Prostate gland (tissue), 2 donors: ENCODE measurements around the gene AKAP17A. TPM values are rescaled to one million over a fixed set of nuclear protein-coding genes. Genes with fewer than 3 reads are reported as not detected.
"Not testable (repeated sequence)": the region's sequence is repeated elsewhere in the genome, so short reads cannot be mapped to it uniquely, and the experiment has no call there.

ENCODE experiments used
- DNase-seq: peaks from one replicate; pipeline ENCODE4 v3.0.0-alpha.2; 2019; ENCODE audit warnings: low spot score
- H3K27ac ChIP-seq, 2 donors: fragments of 200-600 bp; sonication (generic); 2 replicates each; pipeline ENCODE4 v1.5.1; 2017 to 2019
- H3K27me3 ChIP-seq: fragments of 200-600 bp; sonication (generic); replicated peaks from 2 replicates; pipeline ENCODE4 v1.5.1; 2019; ENCODE audit not compliant: insufficient read depth
- H3K36me3 ChIP-seq, 2 donors: fragments of 200-600 bp; sonication (generic); 1 replicate in 1 of 2; 2 replicates in 1 of 2; pipeline versions ENCODE4 v1.5.1 to v1.8.1; 2017 to 2019
- H3K4me1 ChIP-seq: fragments of 200-600 bp; sonication (generic); replicated peaks from 2 replicates; pipeline ENCODE4 v1.5.1; 2019
- H3K4me3 ChIP-seq, 2 donors: fragments of 200-600 bp; sonication (generic); 2 replicates each; pipeline ENCODE4 v1.5.1; 2017 to 2019
- H3K9me3 ChIP-seq: fragments of 200-600 bp; sonication (generic); 2 replicates; pipeline ENCODE4 v1.5.1; 2017
- POLR2A ChIP-seq: fragments of 450-650 bp; IDR thresholded peaks from one replicate; pipeline ENCODE4 v1.6.1; 2016; ENCODE audit warnings: antibody characterized with exemption, mild to moderate bottlenecking
- POLR2AphosphoS5 ChIP-seq: sonication (generic); formaldehyde crosslinking; IDR thresholded peaks from one replicate; pipeline ENCODE4 v1.6.1; 2017; ENCODE audit warnings: antibody characterized with exemption
- whole genome bisulfite sequencing: methylation state at CpG from one replicate; pipeline ENCODE4 v1.1.5; 2018; 5-methylcytosine and 5-hydroxymethylcytosine counted together
- intact Hi-C: fragments of 100-400 bp; cut with DNase I; formaldehyde crosslinking; loops from one replicate; pipeline ENCODE4 v1.14.2; 2022
- total RNA-seq, 2 donors: library from RNA; depleted of rRNA; stranded (reverse); fragments of >200 nt; gene quantifications; one replicate each; pipeline ENCODE4 v1.1.0, GENCODE V29; 2016
- TF ChIP-seq, protein P1 (sequence below), 4 experiments: fragments of 200-600 bp in 2 of 4; fragments of 450-650 bp in 2 of 4; sonication (generic) in 2 of 4; IDR thresholded peaks; 1 replicate in 3 of 4; 2 replicates in 1 of 4; pipeline ENCODE4 v1.5.1; 2016 to 2019; ENCODE audit warnings: antibody characterized with exemption in 4 of 4, mild to moderate bottlenecking in 2 of 4, moderate library complexity in 2 of 4

The AKAP17A gene
- total RNA-seq, 2 donors from 2014 or later = 45.5 to 97.7 TPM

DNA sequence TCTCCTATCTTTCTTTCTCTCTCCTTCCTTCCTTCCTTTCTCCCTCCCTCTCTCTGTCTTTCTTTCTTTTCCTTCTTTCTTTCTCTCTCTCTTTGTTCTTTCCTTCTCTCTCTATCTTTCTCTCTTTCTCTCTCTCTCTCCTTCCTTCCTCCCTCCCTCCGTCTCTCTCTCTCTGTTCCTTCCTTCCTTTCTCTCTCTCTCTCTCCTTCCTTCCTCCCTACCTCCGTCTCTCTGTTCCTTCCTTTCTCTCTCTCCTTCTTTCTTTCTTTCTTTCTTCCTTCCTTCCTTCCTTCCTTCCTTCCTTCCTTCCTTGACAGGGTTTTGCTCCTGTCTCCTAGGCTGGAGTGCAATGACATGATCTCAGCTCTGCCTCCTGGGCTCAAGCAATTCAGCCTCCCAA, 30.2 kb upstream of the AKAP17A start:
- H3K4me3 ChIP-seq = no peak overlapping the region
- TF ChIP-seq POLR2AphosphoS5 (no peak), POLR2A (no peak)
- TF ChIP-seq, protein P1, sequence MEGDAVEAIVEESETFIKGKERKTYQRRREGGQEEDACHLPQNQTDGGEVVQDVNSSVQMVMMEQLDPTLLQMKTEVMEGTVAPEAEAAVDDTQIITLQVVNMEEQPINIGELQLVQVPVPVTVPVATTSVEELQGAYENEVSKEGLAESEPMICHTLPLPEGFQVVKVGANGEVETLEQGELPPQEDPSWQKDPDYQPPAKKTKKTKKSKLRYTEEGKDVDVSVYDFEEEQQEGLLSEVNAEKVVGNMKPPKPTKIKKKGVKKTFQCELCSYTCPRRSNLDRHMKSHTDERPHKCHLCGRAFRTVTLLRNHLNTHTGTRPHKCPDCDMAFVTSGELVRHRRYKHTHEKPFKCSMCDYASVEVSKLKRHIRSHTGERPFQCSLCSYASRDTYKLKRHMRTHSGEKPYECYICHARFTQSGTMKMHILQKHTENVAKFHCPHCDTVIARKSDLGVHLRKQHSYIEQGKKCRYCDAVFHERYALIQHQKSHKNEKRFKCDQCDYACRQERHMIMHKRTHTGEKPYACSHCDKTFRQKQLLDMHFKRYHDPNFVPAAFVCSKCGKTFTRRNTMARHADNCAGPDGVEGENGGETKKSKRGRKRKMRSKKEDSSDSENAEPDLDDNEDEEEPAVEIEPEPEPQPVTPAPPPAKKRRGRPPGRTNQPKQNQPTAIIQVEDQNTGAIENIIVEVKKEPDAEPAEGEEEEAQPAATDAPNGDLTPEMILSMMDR (IDR thresholded peaks at IDR 0.05) = no peak
- no peaks in the 10 kb centered on the region for H3K9me3 ChIP-seq
- no peaks in the 10 kb centered on the region for H3K27me3 ChIP-seq
- no peaks in the 10 kb centered on the region for H3K4me1 ChIP-seq
- no peak overlapping the region for H3K27ac ChIP-seq
- no peak for DNase-seq
- intact Hi-C loops = no loop called here
- H3K36me3 ChIP-seq = no peaks in the 10 kb centered on the region
- WGBS = 71% methylated on average over 2 of the region's 2 CpGs

DNA sequence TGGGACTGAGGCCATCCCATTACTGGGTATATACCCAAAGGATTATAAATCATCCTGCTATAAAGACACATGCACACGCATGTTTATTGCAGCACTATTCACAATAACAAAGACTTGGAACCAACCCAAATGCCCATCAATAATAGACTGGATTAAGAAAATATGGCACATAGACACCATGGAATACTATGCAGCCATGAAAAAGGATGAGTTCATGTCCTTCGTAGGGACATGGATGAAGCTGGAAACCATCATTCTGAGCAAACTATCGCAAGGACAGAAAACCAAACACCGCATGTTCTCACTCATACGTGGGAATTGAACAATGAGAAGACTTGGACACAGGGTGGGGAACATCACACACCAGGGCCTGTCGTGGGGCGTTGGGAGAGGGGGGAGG, 27.3 kb upstream of the AKAP17A start:
- H3K4me1 ChIP-seq, DNase-seq, H3K27ac ChIP-seq, H3K4me3 ChIP-seq, intact Hi-C loops, H3K27me3 ChIP-seq, H3K36me3 ChIP-seq, H3K9me3 ChIP-seq: not testable (repeated sequence)
- 79% methylated on average over 7 of the region's 7 CpGs for WGBS

DNA sequence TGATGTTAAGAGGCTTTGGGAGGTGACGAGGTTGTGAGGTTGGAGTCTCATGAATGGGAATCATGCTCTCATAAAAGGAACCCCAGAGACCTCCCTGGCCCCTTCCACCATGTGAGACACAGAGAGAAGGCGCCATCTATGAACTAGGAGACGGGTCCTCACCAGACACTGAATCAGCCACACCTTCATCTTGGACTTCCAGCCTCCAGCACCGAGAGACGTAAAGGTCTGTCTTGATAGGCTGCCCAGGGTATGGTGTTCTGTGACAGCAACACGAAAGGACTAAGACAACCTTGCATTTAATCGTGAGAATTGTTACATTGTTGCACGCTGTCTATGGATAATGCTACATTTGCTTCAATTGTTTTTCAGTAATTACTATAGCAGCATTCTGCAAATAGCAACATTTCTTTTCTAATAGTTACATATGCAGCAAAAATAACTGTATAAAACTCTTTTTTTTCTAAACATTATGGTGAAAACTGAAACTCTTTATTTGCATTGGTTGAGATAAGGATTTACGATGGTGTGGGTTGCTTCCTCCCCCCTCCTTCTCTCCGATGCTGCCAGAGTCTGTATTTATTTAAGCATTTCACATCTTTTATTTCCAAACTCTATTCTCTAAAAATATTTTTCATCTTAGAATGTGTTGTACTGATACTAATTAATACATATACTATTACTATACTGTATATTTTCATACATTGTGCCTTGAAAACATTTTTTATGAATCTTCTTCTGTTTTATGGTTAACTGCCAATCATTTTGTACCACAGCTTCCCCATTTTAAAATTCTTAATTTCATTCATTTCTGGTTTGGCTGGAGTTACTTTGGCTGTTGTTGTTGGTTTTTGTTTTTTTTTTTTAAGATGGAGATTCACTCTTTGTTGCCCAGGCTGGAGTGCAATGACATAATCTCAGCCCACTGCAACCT, 26.4 kb upstream of the AKAP17A start:
- no peaks in the 10 kb centered on the region for H3K4me1 ChIP-seq
- TF ChIP-seq POLR2A = no peak
- TF ChIP-seq, protein P1 (IDR thresholded peaks at IDR 0.05) = no peak
- no peak for TF ChIP-seq POLR2AphosphoS5
- intact Hi-C loops = no loop called here
- H3K27me3 ChIP-seq = no peaks in the 10 kb centered on the region
- no peak for DNase-seq
- H3K9me3 ChIP-seq = no peaks in the 10 kb centered on the region
- H3K27ac ChIP-seq = no peak overlapping the region
- no peak overlapping the region for H3K4me3 ChIP-seq
- H3K36me3 ChIP-seq = no peaks in the 10 kb centered on the region
- WGBS = 12% methylated on average over 10 of the region's 10 CpGs

DNA sequence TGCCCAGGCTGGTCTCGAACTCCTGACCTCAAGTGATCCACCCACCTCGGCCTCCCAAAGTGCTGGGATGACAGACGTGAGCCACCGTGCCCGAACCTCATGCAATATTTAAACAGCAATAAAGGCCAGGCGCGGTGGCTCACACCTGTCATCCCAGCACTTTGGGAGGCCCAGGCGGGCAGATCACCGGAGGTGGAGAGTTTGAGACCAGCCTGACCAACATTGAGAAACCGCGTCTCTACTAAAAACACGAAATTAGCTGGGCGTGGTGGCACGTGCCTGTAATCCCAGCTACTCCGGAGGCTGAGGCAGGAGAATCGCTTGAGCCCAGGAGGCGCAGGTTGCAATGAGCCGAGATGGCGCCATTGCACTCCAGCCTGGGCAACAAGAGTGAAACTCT, 17.2 kb upstream of the AKAP17A start:
- H3K9me3 ChIP-seq, intact Hi-C loops, H3K4me1 ChIP-seq, H3K36me3 ChIP-seq, DNase-seq, H3K27ac ChIP-seq, H3K4me3 ChIP-seq, H3K27me3 ChIP-seq: not testable (repeated sequence)
- 90% methylated on average over 19 of the region's 19 CpGs for WGBS

DNA sequence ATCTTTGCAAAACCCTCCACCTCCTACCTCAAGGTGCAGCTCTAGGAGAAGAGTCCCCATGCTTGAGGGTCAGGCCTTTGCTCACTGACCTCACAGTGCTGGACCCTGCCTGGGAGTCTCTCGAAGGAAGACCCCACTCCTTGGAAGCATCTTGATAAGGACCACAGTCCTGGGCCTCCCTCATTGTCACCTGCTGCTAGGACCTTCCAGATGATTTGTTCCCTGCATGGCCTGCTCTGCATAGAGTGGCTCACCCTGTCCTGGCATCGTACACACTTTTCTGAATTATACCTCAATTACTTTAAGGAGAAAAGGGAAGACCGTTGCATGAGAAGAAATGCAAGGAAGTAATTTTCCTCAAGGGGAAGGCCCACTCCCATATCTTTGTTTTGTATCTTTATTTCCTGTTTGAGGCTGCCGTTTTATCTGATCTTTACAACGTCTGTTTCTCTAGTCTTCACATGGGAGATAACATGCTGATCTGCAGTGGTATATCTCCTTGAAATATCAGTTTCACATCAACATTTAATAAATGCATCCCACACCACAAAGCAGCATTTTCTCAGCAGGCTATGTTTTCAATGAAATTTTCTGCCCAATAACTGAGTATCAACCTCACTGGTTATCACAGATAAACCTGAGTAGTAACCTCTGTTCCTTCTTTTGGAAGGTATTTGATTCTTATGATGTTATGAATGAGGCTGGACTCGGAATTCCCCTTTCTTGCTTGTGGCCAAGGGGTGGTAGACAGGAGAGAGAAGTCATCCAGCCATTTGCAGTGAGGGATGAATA, 15.0 kb upstream of the AKAP17A start:
- 61% methylated on average over 6 of the region's 6 CpGs for WGBS
- H3K4me1 ChIP-seq = no peaks in the 10 kb centered on the region
- no peaks in the 10 kb centered on the region for H3K9me3 ChIP-seq
- H3K4me3 ChIP-seq = no peak overlapping the region
- intact Hi-C loops = no loop called here
- no peak overlapping the region for H3K27ac ChIP-seq
- no peak for DNase-seq
- TF ChIP-seq, protein P1 (IDR thresholded peaks at IDR 0.05) = no peak
- TF ChIP-seq POLR2AphosphoS5 (no peak), POLR2A (no peak)
- H3K27me3 ChIP-seq = no peaks in the 10 kb centered on the region
- no peaks in the 10 kb centered on the region for H3K36me3 ChIP-seq
